IMR-90 (cell line): ENCODE measurements around the gene KIF22. TPM values are rescaled to one million over a fixed set of nuclear protein-coding genes. Genes with fewer than 3 reads are reported as not detected.

Experiments used
- microRNA-seq, 2 experiments: library from miRNA; stranded (forward) in 1 of 2; unstranded in 1 of 2; fragments of 10-50 nt in 1 of 2; fragments of <30 nt in 1 of 2; gene quantifications in 1 of 2; microRNA quantifications in 1 of 2; one replicate each; pipeline versions ENCODE3 to v1.1.0; 2013 to 2020; ENCODE audit not compliant: insufficient read depth in 1 of 2, insufficient read length in 1 of 2, unreplicated experiment in 1 of 2
- polyA plus RNA-seq, 3 experiments: library from polyadenylated mRNA; depleted of rRNA; stranded (reverse); fragments of >200 nt; gene quantifications; 2 replicates each; pipeline ENCODE4 v1.2.3, GENCODE V29; 2012; ENCODE audit warnings: low replicate concordance in 1 of 3
- small RNA-seq, 5 experiments: library from RNA; depleted of rRNA; stranded (forward); fragments of <200 nt; gene quantifications; one replicate each; pipeline ENCODE3, GENCODE V24; 2012
- total RNA-seq: library from RNA; depleted of rRNA; stranded (reverse); fragments of >200 nt; gene quantifications from 2 replicates; pipeline ENCODE4 v1.2.3, GENCODE V29; 2012; rRNA removed

Gene KIF22
- total and polyA plus RNA-seq, 2 of the 4 experiments (the other 2 are of a cell fraction), result 43.0 to 65.1 TPM

Small RNAs within 50 kb of the gene (microRNA-seq; reads per million reads assigned to microRNA genes)
- gene AC009133.6 (ENCODE audit: insufficient read depth, insufficient read length) (not detected), gene AC120114.4 (ENCODE audit: insufficient read depth, insufficient read length) (not detected)

Small RNAs within 50 kb of the gene (small RNA-seq; reads per million reads assigned to genes)
- gene AC009133.6, result 0 reads per million in 5 experiments
- gene AC120114.4, result 0 reads per million in 5 experiments

Other genes starting within 250 kb of the KIF22 start
- not detected in 2 replicates for gene SPN, start 127.5 kb upstream of the KIF22 start, total RNA-seq
- gene SPN, start 127.5 kb upstream of the KIF22 start, polyA plus RNA-seq (2012; rRNA removed), result not detected in 2 replicates
- 3.4 and 3.6 TPM in 2 replicates for gene QPRT, start 111.6 kb upstream of the KIF22 start, total RNA-seq
- 6.3 and 6.8 TPM in 2 replicates for gene QPRT, start 111.6 kb upstream of the KIF22 start, polyA plus RNA-seq (2012; rRNA removed)
- not detected in 2 replicates for gene C16orf54, start 44.8 kb upstream of the KIF22 start, total RNA-seq
- gene C16orf54, start 44.8 kb upstream of the KIF22 start, polyA plus RNA-seq (2012; rRNA removed), result not detected in 2 replicates
- not detected in 2 replicates for gene ZG16, start 12.5 kb upstream of the KIF22 start, total RNA-seq
- not detected in 2 replicates for gene ZG16, start 12.5 kb upstream of the KIF22 start, polyA plus RNA-seq (2012; rRNA removed)
- gene MAZ, start 15.8 kb downstream of the KIF22 start, total RNA-seq, result 113 and 127 TPM in 2 replicates
- 124 and 138 TPM in 2 replicates for gene MAZ, start 15.8 kb downstream of the KIF22 start, polyA plus RNA-seq (2012; rRNA removed)
- 0.90 and 1.4 TPM in 2 replicates for gene PRRT2, start 21.4 kb downstream of the KIF22 start, total RNA-seq
- gene PRRT2, start 21.4 kb downstream of the KIF22 start, polyA plus RNA-seq (2012; rRNA removed), result 10.5 and 10.7 TPM in 2 replicates
- gene PAGR1, start 25.4 kb downstream of the KIF22 start, total RNA-seq, result 10.6 and 15.3 TPM in 2 replicates
- 22.1 and 26.4 TPM in 2 replicates for gene PAGR1, start 25.4 kb downstream of the KIF22 start, polyA plus RNA-seq (2012; rRNA removed)
- gene MVP, start 29.7 kb downstream of the KIF22 start, total RNA-seq, result 221 and 319 TPM in 2 replicates
- gene MVP, start 29.7 kb downstream of the KIF22 start, polyA plus RNA-seq (2012; rRNA removed), result 204 and 231 TPM in 2 replicates
- gene CDIPT, start 72.5 kb downstream of the KIF22 start, total RNA-seq, result 47.1 and 48.3 TPM in 2 replicates
- 100 and 111 TPM in 2 replicates for gene CDIPT, start 72.5 kb downstream of the KIF22 start, polyA plus RNA-seq (2012; rRNA removed)
- gene SEZ6L2, start 108.8 kb downstream of the KIF22 start, total RNA-seq, result 0.72 and 0.83 TPM in 2 replicates
- gene SEZ6L2, start 108.8 kb downstream of the KIF22 start, polyA plus RNA-seq (2012; rRNA removed), result 10.0 and 10.5 TPM in 2 replicates
- 4.1 and 4.2 TPM in 2 replicates for gene ASPHD1, start 109.7 kb downstream of the KIF22 start, total RNA-seq
- 14.5 and 15.7 TPM in 2 replicates for gene ASPHD1, start 109.7 kb downstream of the KIF22 start, polyA plus RNA-seq (2012; rRNA removed)
- 3.1 and 4.1 TPM in 2 replicates for gene KCTD13, start 135.5 kb downstream of the KIF22 start, total RNA-seq
- gene KCTD13, start 135.5 kb downstream of the KIF22 start, polyA plus RNA-seq (2012; rRNA removed), result 20.7 and 22.2 TPM in 2 replicates
- 44.2 and 47.0 TPM in 2 replicates for gene TMEM219, start 171.3 kb downstream of the KIF22 start, total RNA-seq
- gene TMEM219, start 171.3 kb downstream of the KIF22 start, polyA plus RNA-seq (2012; rRNA removed), result 94.3 and 95.3 TPM in 2 replicates
- gene TAOK2, start 183.1 kb downstream of the KIF22 start, total RNA-seq, result 31.7 and 32.8 TPM in 2 replicates
- gene TAOK2, start 183.1 kb downstream of the KIF22 start, polyA plus RNA-seq (2012; rRNA removed), result 23.0 and 26.4 TPM in 2 replicates
- 5.0 and 5.8 TPM in 2 replicates for gene HIRIP3, start 204.9 kb downstream of the KIF22 start, total RNA-seq
- 10.5 and 13.7 TPM in 2 replicates for gene HIRIP3, start 204.9 kb downstream of the KIF22 start, polyA plus RNA-seq (2012; rRNA removed)
- 42.1 and 42.8 TPM in 2 replicates for gene INO80E, start 205.5 kb downstream of the KIF22 start, total RNA-seq
- gene INO80E, start 205.5 kb downstream of the KIF22 start, polyA plus RNA-seq (2012; rRNA removed), result 40.9 and 46.5 TPM in 2 replicates
- gene DOC2A, start 220.3 kb downstream of the KIF22 start, total RNA-seq, result under 0.01 TPM in 1 of 2 replicates, not detected in the other
- gene DOC2A, start 220.3 kb downstream of the KIF22 start, polyA plus RNA-seq (2012; rRNA removed), result 0.48 and 0.50 TPM in 2 replicates
- gene C16orf92, start 232.4 kb downstream of the KIF22 start, total RNA-seq, result not detected in 2 replicates
- gene C16orf92, start 232.4 kb downstream of the KIF22 start, polyA plus RNA-seq (2012; rRNA removed), result not detected in 2 replicates
- gene TLCD3B, start 240.5 kb downstream of the KIF22 start, total RNA-seq, result not detected in 2 replicates
- 0.14 and 0.19 TPM in 2 replicates for gene TLCD3B, start 240.5 kb downstream of the KIF22 start, polyA plus RNA-seq (2012; rRNA removed)